ENCODE results near the gene KIAA0930.

Gene KIAA0930

DNA sequence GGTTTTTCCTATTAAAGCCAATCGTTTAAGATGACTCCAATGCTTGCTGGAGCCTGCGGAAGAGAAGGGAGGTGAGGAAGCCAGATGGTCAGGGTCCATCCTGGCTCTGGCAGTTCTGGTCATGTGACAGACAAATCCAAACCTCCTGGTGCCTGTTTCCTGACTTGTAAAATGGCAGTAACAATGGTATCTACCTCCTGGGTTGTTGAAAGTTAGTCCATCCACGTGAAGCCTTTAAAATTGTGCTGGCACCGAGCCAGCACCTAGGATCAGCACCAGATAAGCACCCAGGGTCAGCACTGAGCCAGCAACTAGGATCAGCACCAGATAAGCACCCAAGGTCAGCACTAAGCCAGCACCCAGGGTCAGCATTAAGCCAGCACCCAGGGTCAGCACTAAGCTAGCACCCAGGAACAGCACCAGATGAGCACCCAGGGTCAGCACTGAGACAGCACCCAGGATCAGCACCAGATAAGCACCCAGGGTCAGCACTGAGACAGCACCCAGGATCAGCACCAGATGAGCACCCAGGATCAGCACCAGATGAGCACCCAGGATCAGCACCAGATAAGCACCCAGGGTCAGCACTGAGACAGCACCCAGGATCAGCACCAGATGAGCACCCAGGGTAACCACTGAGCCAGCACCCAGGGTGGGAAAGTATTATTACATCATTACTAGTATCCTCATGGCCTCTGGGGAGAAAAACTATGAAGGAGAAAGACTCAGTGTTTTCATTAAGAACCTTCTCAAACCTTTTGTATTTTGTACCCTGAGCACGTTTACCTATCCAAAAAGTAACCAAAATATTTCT lies 17.2 kb downstream of the KIAA0930 start:
- peak in 1 of 58 donors; percentile 19 for DNase-seq

DNA sequence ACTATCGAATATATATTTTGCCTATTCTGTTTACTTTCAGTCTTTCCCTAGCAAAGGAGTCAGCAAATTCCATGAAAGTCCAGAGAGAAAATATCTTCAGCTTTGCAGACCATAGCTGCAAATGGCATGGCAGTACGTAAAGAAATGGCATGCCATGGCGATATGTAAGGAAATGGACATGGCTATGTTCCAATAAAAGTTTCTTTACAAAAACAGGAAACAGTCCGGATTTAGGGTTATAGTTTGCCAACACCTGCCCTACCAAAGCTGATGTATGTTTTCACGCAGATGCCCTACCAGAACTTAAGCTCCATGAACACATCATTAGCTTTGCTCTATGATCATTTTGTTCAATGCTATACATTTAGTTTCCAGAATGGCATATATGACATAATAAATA lies 19.5 kb downstream of the KIAA0930 start:
- no peak for DNase-seq

DNA sequence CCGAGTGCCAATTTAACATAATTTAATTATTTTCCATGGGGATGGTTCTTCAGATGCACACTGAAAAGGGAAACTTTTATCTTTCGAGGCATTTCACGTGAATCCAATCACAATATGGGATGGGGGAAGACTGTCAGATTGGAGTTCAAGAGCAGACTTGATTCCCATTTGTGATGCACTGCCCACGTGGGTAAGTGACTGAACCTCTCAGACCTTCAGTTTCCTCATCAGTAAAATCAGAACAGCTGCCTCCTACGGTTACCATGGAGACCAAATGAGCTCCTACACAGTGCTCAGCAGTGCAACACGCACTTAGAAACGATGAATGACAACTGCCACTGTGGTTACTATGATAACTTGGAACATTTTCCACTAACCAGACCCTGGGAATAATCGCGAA lies 21.7 kb downstream of the KIAA0930 start:
- peak in 10 of 58 donors; percentile 14 to 42 (median 34) for DNase-seq

DNA sequence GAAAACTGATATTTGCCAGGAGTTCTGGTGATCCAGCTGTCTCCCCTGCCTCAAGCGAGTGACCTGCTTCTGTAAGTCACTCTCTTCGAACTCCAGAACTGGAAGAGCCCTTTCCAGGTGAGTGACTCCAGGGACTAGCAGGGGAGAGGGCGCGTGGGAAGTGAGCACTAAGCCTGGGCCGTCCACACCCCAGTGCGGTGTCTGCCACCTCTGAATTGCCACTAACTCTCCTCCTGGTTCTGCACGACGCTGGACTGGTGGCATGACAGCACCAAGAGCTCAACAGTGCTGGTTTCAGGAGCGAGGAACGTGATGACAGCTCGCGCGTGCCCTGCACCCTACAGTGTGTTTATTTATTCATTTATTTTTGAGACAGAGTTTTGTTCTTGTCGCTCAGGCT lies 22.9 kb downstream of the KIAA0930 start:
- no peak for DNase-seq

DNA sequence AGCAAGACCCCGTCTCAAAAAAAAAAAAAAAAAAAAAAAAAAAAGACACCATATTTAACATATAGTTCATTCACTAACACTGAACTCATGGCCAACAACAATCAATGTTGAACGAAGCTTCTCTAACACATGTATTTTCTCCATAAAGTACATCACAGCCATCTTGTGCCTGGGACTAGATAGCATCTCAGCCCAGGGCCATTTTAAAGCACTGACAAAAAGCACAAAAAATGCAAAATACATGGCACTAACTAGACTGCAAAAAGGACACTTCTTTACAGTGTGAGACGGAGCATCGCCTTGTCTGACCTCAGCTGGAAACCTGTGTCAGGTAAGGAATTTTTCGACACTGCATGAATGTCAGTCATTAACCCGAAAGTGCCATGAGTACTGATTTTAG lies 23.3 kb downstream of the KIAA0930 start:
- DNase-seq, result no peak

DNA sequence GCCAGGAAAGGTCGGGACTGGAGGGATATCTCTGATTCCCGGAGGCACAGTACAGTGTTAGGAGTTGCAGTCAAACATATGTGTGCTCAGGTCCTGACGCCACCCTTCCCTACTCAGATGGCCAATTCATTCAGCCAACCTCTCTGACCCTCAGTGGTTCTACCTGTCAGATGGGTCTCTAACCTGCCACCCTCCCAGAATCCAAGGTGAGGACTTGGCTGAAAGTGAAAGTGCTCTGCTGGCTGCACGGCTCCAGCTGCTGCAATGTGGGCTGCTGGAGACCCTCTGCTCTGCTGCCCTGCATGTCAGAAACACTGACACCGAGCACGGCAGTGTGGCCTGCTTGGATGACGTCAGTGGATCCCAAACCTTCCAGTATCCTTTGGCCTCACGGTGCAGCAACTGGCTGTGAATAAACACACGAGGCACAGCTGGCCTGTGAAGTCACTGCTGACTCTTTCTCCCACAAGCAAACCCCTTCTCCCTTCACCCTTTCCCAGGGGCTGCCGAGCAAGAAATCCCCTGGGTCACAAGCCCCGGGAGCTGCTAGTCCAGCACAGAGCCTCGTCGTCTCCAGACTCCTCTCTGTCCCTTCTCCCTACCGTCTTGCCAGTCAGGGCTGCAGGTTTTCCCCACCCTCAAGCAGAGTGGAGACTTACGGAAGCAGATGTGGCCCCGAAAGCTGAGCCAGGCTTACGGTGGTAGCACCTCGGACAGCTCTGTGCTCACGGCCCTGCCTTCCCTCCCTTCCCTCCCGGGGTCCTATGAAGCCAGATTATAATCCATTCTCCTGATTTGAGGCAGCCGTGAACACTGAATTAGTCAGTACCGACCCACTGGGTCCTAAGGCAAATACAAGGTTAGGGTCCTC lies 24.3 kb downstream of the KIAA0930 start:
- peak in 8 of 58 donors; percentile 17 to 54 (median 35) for DNase-seq

DNA sequence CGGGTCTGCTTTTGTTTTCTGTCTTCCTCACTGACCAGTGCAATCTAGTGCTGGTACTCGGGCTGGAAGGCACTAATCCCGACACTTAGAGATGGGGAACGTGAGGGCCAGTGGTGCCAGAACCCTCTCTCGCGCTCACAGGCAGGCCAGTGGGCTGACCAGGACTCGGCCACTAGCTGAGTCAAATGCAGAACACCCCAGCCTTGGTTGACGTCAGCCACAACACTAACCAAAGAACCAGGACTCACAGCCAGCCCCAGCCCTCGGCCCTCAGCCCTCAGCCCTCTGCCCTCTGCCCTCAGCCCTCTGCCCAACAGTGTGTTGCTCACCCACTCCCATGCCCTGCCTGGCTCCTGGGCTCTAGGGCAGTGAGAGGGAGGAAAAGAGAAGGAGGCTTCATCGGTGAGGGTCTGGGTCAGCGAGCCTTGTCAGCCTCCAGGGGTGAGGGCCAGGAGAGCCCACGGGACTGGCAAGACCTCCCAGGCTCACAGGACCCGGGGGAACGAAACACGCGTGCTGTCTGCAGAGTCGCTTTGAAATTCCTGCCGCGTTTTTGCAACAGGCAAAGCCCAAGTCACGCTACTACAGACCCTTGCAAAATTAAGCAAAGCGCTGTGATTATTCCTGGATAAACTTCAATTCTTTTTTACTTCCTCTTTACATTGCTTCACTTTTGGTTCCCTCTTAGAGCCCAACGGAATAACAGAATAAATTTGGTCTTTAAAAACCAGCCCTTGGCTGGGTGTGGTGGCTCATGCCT lies 27.5 kb downstream of the KIAA0930 start:
- peak in 41 of 58 donors; percentile 14 to 68 (median 52) for DNase-seq

DNA sequence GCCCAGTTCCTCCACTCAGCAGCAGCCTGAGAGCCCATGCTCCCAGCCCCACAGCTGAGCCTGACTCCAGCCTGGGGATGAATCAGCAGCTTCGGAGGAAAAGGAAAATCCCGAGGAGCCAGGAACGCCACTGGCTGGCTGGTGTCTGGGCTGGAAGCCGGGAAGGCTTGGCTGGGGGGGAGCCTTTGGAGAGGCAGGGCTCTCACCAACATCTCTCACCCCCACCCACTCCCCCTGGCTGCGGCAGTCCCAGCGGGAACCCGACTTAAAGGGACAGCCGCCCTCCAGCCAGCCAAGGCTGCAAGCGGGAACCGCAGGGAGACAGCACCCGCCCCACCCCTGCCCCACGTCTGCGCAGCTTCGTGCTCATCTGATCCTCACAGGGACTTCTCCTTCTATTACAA lies 28.4 kb downstream of the KIAA0930 start:
- DNase-seq, result peak in 57 of 58 donors; percentile 47 to 97 (median 89)

DNA sequence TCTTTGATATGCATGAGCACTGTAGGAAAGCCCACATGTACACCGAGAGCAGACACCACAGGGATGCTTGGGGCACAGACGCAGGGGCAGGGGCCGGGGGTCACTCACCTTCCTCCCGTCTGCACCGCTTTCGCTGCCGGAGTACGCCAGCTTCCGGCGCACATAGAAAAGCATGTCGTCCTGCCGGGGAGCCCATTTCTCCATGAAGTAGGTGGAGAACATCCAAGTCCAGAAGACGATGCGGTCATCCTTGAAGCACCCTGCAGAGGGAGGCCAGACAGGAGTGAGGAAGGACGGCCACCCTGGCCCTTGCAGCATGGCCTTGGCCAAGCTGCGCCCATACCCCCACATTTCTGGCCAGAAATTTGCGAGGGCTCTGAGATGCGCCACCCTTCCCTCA lies 28.8 kb downstream of the KIAA0930 start:
- peak in 1 of 58 donors; percentile 46 for DNase-seq

DNA sequence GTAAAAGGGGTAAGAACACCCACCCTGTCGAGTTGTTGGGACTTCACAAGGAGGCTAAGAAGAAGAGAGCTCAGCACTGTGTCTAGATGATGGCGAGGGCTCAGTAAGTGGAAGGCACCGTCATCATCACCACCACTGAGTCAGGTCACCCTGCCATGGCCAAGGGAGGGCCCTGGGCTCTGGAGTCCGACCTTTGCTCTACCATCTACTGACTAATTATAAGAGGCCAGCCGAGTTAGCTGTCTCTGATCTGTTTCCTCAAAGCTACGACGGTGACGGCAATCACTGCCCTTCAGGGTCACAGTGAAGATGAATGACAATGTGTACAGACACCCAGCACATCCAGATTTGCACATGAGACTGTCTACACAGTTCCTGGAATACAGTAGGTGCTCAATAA lies 29.3 kb downstream of the KIAA0930 start:
- DNase-seq, result no peak

DNA sequence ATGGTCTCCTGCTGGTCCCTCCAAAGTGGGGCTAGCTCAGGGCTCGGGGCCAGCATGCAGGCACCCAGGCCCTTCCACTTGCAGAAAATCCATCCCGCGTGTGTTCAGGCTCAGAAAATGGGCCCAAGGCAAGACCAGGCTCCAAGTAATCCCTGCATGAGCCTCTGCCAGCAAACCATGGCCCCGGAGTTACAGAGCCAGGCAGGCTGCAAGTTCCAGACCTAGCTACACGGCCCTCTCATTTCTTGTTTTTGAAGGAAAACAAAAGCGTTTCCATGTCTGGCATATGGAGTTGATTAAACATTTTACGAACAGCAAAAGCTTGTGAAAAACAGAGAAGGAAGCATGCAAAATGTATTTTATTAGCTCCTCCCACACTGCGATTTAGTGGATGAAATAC lies 29.7 kb downstream of the KIAA0930 start:
- DNase-seq, result peak in 1 of 58 donors; percentile 37

DNA sequence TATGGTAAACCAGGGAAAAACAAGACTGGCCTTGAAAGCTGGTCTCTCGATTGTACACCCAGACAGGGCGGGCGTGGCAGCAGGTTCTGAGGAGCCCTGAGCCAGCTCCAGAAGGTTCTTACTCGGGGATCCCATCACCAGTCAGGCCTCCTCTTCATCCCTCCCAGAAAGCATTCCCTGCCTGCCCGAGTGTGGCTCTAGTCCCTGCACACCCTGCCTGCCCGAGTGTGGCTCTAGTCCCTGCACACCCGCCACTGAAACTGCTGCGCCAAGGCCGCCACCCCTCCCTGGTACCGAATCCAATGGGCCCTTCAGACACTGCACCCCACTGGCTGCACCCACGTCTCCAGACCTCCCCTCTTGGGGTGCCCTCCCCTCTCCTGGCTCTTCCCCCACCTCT lies 30.1 kb downstream of the KIAA0930 start:
- DNase-seq, result peak in 11 of 58 donors; percentile 17 to 58 (median 27)

DNA sequence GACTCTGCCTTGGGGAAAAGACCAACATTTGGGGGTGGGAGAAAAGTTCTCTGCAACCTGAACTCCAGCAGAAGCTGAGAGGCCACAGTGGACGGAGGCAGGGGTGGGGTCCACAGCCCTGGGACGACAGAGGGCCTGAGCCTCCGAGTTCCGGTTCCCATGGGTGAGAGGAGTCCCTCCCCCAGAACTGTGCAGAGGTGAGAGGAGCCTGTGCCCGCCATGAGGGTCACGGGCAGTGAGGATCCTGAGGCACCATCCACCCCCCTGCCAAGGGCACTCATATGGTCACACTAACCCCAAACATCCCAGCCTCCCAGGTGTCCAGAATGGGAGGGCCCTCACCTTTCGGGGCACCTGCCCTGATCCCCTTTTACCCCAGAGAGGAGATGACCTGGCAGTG lies 30.5 kb downstream of the KIAA0930 start:
- DNase-seq, result no peak

DNA sequence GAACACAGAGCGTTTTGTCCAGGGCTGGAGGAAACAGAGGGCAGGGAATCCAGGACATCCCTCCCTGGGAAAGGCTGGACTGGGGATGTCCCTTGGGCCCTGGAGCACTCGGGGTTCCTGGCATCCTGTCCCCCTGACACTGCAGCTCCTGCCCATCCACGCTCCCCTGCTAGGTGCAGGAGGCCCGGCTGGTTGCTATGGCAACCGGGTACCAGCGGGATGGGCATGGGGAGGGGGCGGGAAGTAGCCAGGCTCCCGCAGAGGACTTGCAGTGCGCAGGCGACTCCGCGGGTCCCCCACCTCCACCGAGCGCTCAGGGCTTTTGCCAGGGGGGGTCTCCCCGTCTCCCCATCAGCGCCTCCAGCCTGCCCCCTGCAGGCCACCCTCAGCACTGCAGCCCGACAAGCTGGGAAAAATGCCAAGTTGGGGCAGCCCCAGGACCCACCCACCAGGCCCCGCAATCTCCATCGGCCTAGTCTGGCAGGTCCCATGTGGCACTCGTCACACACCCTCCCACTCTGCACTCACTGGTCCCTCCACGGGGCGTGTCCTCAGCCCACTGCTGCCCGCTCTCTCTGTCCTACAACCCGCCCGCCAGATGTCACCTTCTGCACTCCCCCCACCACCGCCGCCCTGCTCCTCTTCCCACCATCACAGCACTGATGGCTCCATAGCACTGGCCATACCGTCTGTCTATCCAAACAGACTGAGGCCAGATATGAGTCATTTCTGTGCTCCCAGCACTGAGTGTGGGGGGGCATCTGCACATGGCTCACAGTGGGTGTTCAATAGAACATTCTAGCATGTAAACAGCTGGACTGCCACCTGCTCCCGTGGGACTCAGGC lies 31.5 kb downstream of the KIAA0930 start:
- DNase-seq, result peak in 56 of 58 donors; percentile 41 to 95 (median 86)

DNA sequence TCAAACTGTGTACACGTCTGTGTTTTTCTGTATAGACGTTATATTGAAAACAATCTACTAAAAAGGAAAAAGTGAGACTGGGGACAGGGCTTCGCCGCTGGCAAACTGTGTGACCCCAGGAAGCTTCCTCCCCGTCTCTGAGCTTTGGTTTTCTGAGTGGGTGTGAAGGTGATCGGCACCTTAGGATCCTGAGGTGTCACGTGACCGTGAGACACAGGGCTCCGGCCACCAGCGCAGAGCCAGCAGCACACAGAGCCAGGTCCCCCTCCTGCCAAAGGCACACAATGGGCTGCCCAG lies 32.0 kb downstream of the KIAA0930 start:
- peak in 1 of 58 donors; percentile 81 for DNase-seq

DNA sequence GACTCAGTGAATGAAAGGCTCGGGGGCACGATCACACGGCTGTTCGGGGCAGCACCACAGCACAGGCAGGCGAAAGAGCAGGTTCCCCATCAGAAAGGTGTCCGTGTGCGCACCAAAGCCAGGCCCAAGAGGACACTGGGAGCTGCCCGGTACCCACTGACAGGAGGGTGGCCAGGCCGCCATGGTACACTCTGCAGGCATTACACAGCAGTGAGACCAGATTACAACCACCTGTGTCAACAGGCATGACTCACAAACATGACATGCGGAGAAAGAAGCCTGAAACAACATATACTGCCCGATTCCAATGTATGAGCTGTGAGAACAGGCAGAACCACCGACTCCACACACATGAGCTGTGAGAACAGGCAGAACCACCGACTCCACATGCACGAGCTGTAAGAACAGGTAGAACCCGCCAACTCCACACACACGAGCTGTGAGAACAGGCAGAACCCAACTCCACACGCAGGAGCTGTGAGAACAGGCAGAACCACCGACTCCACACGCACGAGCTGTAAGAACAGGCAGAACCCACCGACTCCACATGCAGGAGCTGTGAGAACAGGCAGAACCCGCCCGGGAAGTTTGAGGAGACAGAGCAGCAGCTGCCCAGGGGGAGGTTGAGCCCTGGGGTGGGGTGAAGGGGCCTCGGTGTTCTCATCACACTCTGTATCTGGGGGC lies 32.6 kb downstream of the KIAA0930 start:
- DNase-seq, result peak in 28 of 58 donors; percentile 24 to 68 (median 45)

DNA sequence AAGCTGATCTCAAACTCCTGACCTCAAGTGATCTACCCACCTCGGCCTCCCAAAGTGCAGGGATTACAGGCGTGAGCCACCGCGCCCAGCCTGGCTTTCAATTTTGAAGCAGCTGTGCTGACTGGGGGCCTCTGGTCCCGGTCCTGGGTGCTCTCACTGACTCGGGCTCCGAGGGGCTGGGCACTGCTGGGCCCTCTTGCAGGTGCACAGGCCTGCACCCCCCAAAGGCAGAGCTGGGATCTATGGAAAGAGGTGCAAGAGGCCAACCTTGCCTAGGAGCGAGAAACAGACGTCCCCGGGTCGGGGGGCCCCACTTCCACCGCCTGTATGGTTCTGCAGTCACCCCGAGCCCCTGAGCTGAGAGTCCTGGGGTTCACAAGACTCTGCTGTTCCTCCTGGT lies 33.2 kb downstream of the KIAA0930 start:
- no peak for DNase-seq

DNA sequence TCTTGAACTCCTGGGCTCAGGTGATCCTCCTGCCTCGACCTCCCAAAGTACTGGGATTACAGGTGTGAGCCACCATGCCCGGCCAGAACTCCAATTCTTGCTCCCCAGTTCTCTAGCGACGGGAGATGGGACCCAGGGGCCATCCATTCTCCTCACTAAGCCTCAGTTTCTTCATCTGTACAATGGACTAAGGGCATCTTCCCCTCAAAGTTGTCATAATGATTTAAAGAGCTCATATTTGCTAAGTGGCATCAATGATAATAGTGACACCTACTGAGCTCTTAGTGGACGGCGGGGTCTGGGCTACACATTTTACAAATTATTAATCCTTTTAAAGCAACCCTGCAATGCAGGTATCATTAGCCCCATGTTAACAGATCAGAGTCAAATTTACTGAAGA lies 34.5 kb downstream of the KIAA0930 start:
- no peak for DNase-seq

DNA sequence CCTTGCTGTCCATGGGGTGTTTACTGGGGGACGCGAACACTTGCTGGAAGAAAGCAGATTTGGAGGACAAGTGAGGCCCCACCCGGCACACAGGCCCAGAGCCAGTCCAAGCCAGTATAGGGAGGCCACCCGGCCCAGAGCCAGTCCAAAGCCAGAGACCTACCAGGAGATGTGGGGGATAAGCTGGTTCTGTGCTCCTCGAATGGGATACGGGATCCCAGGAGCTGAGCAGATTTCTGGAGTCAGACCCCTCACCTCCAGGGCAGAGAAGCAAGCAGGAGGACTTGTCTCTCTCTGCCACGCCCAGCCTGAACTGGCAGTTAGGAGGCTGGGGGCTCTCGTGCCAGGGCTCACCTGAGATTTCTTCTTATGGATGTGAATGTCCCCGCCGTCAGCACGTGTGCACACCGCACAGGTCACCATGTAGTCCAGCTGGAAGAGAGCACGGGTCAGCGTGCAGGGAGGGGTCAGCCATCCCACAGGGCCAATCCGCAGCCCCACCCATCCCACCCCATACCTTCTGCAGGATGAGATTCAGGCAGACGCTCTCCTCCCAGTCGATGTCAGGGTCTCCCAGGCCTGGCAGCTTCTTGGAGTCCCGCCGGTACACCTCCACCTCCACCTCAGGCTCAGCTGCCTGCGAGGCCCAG lies 35.3 kb downstream of the KIAA0930 start:
- DNase-seq, result no peak

DNA sequence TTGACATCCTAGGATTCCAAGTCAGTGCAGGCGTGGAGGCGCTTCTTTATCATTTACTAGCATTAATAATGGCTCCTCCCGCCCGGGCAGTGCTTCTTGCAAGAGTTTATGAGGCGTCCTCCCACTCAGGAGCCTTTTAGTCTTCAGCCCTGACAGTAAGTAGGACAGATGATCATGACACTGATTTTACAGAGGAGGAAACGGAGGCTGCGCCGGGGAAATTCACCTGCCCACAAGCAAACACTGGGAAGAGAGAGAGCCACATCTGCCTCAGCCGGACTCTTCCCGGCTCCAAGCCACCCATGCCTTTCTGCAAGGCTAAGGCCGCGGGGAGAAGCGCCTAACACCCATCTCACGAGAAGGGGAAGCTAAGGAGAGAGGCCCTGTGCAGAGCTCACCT lies 35.9 kb downstream of the KIAA0930 start:
- no peak for DNase-seq

Measured in anterior cingulate cortex (tissue), 58 donors.